Stimulated activated CD4-positive, alpha-beta T cell treated with anti-CD3 and anti-CD28 coated beads, Interleukin-12 subunit alpha, Interleukin-12 subunit beta, amount 100 ng/mL, for 4 hours (primary cell): Measurements from ENCODE around the gene SPRR2A.
"Not testable (repeated sequence)": the region's sequence is repeated elsewhere in the genome, so short reads cannot be mapped to it uniquely, and the experiment has no call there.

Experiments
- DNase-seq: peaks from one replicate; pipeline ENCODE4 v3.0.0-alpha.2; 2020

Gene SPRR2A

GRCh38 chr1:153024413-153024812 lies 32.9 kb downstream of the SPRR2A start:
- no peak for DNase-seq

DNA sequence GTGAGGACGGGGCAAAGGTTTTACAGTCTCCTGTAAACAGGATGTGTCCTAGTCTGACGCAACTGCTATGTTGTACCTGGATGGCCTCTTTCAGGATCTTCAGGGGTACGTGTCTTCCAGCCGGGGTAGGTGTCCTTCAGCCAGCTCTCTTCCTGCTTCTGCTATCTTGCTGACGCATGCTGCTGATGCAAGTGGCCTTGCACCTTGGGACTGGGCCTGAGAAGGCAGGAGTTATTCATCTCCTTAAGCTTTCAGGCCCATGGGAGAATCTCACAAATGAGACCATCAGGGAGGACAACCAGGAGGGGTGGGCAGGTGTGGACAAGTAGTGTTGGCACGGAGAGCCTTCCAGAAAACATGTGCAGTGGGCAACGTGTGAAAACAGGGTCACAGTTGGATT lies 34.2 kb downstream of the SPRR2A start:
- no peak for DNase-seq

- DNase-seq = not testable (repeated sequence)
These were observed 35.0 kb downstream of the SPRR2A start for GRCh38 chr1:153022340-153022739.

- DNase-seq = not testable (repeated sequence)
These were observed 35.5 kb downstream of the SPRR2A start for GRCh38 chr1:153021829-153022228.

DNA sequence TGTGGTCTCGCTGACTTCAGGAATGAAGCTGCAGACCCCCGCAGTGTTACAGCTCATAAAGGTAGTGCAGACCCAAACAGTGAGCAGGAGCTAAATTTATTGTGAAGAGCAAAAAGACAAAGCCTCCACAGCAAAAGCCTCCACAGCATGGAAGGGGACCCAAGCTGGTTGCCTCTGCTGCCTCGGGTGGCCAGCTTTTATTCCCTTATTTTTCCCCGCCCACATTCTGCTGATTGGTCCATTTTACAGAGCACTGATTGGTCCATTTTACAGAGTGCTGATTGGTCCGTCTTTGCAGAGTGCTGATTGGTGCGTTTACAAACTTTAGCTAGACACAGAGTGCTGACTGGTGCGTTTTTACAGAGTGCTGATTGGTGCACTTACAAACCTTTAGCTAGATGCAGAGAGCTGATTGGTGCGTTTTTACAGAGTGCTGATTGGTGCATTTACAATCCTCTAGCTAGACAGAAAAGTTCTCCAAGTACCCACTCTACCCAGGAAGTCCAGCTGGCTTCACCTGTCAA lies 46.0 kb downstream of the SPRR2A start:
- not testable (repeated sequence) for DNase-seq
